Nucleus accumbens (tissue), 56 donors: ENCODE data around the gene MYOF.
"Not testable (repeated sequence)": the region's sequence is repeated elsewhere in the genome, so short reads cannot be mapped to it uniquely, and the experiment has no call there.

Experiments
- DNase-seq, 56 donors: peaks; one replicate each; lab custom pipeline; 2025; lab: John Stamatoyannopoulos, UW

The MYOF gene

GRCh38 chr10:93488956-93489528, 6.9 kb upstream of the MYOF start:
- no peak for DNase-seq

GRCh38 chr10:93485690-93486089, 3.6 kb upstream of the MYOF start:
- no peak for DNase-seq

- no peak for DNase-seq
These were observed 443 bp downstream of the MYOF start for GRCh38 chr10:93481637-93482144.

- DNase-seq, result no peak
These were observed 3.3 kb downstream of the MYOF start for GRCh38 chr10:93478873-93479272.

- DNase-seq, result no peak
These were observed 5.4 kb downstream of the MYOF start for GRCh38 chr10:93476756-93477155.

- no peak for DNase-seq
These were observed 6.3 kb downstream of the MYOF start for GRCh38 chr10:93475871-93476270.

GRCh38 chr10:93475227-93475626, 6.9 kb downstream of the MYOF start:
- DNase-seq, result no peak

- DNase-seq, result no peak
These were observed 8.2 kb downstream of the MYOF start for GRCh38 chr10:93473804-93474472.

GRCh38 chr10:93473161-93473560, 9.0 kb downstream of the MYOF start:
- DNase-seq, result no peak

- no peak for DNase-seq
These were observed 11.0 kb downstream of the MYOF start for GRCh38 chr10:93471110-93471651.

GRCh38 chr10:93469454-93469853, 12.7 kb downstream of the MYOF start:
- DNase-seq, result no peak

GRCh38 chr10:93468461-93469213, 13.5 kb downstream of the MYOF start:
- DNase-seq, result no peak

- not testable (repeated sequence) for DNase-seq
These were observed 14.5 kb downstream of the MYOF start for GRCh38 chr10:93467635-93468034.

GRCh38 chr10:93465806-93466675, 16.1 kb downstream of the MYOF start:
- DNase-seq, result peak in 9 of 56 donors; percentile 1 to 55 (median 10)

- no peak for DNase-seq
These were observed 17.3 kb downstream of the MYOF start for GRCh38 chr10:93464776-93465388.

GRCh38 chr10:93463723-93464476, 18.2 kb downstream of the MYOF start:
- DNase-seq, result peak in 1 of 56 donors; percentile 6

- peak in 1 of 56 donors; percentile 5 for DNase-seq
These were observed 19.3 kb downstream of the MYOF start for GRCh38 chr10:93462881-93463280.

GRCh38 chr10:93462371-93462770, 19.8 kb downstream of the MYOF start:
- no peak for DNase-seq

- no peak for DNase-seq
These were observed 20.3 kb downstream of the MYOF start for GRCh38 chr10:93461807-93462178.
